Neural cell (in vitro differentiated cells): ENCODE data around the gene PGM1.

Source experiments
- CTCF ChIP-seq: fragments of 450-650 bp; IDR thresholded peaks from 2 replicates; pipeline ENCODE4 v1.5.1; 2014; ENCODE audit warnings: antibody characterized with exemption, mild to moderate bottlenecking, moderate library complexity; ENCODE audit not compliant: poor library complexity, severe bottlenecking
- EP300 ChIP-seq: fragments of 450-650 bp; conservative IDR thresholded peaks from 2 replicates; pipeline ENCODE4 v1.6.1; 2014; ENCODE audit warnings: antibody characterized with exemption, mild to moderate bottlenecking, moderate library complexity; ENCODE audit not compliant: poor library complexity, severe bottlenecking
- EZH2 ChIP-seq: fragments of 200-600, 300-800 bp; shearing (Covaris generic), sonication (generic); IDR thresholded peaks from 2 replicates; pipeline ENCODE4 v1.6.1; 2014; ENCODE audit warnings: antibody characterized with exemption, low read length, borderline replicate concordance, mild to moderate bottlenecking; ENCODE audit not compliant: insufficient read depth, poor library complexity, severe bottlenecking
- MXI1 ChIP-seq: fragments of 450-650 bp; conservative IDR thresholded peaks from 2 replicates; pipeline ENCODE4 v1.6.1; 2014; ENCODE audit warnings: antibody characterized with exemption, mild to moderate bottlenecking; ENCODE audit not compliant: poor library complexity, severe bottlenecking
- POLR2AphosphoS5 ChIP-seq: IDR thresholded peaks from 2 replicates; pipeline ENCODE4 v1.6.1; 2012
- RAD21 ChIP-seq: fragments of 450-650 bp; conservative IDR thresholded peaks from 2 replicates; pipeline ENCODE4 v1.6.1; 2014; ENCODE audit warnings: antibody characterized with exemption, mild to moderate bottlenecking, moderate library complexity
- REST ChIP-seq: IDR thresholded peaks from 2 replicates; pipeline ENCODE4 v1.6.1; 2012; ENCODE audit warnings: borderline replicate concordance
- TAF1 ChIP-seq: IDR thresholded peaks from 2 replicates; pipeline ENCODE4 v1.6.1; 2012; ENCODE audit warnings: low read depth

GRCh38 chr1:63705078-63705477 lies 111.9 kb downstream of the PGM1 start:
- no peak for TF ChIP-seq CTCF
- no peak for TF ChIP-seq EZH2
- TF ChIP-seq RAD21, result no peak
- TF ChIP-seq POLR2AphosphoS5, result no peak
- TF ChIP-seq TAF1, result no peak
- no peak for TF ChIP-seq EP300
- TF ChIP-seq REST, result no peak
- TF ChIP-seq MXI1, result no peak
